NOMO-1 treated with DMSO at 0.1 percent for 48 hours (cell line): ENCODE measurements around the gene TSSK6.
A peak's percentile ranks its signal among the peaks of the same experiment; 100 is the strongest.
"Not testable (repeated sequence)": the region's sequence is repeated elsewhere in the genome, so short reads cannot be mapped to it uniquely, and the experiment has no call there.

ENCODE experiments used
- DNase-seq: peaks from one replicate; lab custom pipeline; 2025; ENCODE audit not compliant: unreplicated experiment; lab: John Stamatoyannopoulos, UW

The TSSK6 gene

DNA sequence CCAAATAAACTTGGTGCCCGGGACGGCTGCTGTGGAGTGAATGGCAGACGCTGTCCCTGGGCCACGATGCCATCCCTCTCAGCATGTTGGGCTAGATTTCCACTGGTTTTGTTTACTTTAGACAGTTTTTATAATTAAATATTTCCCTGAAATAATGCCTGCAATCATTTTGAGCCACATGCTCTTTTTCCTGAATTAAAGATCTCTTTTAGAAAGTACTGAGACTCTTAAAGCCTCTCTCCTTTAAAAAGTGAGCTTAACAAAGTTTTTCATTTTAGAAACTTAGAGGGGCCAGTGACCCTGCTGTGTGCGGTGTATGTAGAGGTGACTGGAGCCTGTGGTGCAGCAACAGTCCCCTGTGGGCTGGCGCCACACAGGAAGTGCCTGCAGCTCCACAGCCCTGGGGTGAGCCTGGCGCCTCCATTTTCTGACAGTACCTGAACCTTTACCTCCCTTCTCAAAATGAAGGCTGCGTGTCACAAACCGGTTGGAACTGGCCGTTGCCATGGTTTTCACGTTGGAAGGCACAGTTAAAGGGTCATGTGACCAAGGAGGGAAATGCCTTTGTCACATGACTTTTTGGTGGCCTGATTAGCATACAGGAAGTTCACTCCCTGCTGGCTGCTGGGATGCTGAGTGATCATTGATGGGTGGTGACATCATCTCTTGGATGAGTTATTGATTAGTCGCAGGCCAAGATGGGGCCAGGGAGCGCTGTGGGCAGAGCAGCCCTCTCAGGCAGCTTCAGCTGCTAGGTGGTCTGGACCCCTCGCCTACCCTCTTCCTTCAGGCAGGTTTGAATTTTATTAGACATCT, 26.3 kb downstream of the TSSK6 start:
- peak; percentile 89 for DNase-seq

GRCh38 chr19:19487950-19488874, 27.1 kb downstream of the TSSK6 start:
- DNase-seq, result no peak

- no peak for DNase-seq
Observed at GRCh38 chr19:19487077-19487949, 28.0 kb downstream of the TSSK6 start.

- DNase-seq, result no peak
Observed at GRCh38 chr19:19486343-19487076, 28.8 kb downstream of the TSSK6 start.

DNA sequence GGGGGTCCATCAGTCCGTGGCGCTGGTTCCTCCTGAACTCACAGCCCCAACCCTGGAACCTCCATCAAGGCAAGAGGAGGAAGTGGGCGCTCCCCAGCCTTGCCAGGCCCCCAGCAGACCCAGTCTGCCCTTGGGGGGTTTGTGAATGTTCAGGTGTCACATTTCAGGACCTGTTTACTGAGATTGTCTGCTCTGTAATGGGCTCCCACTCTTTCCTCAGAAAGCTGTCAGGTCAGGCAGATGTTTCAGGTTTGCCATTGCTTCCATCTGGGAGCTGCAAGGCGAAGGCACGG, 29.4 kb downstream of the TSSK6 start:
- no peak for DNase-seq

DNA sequence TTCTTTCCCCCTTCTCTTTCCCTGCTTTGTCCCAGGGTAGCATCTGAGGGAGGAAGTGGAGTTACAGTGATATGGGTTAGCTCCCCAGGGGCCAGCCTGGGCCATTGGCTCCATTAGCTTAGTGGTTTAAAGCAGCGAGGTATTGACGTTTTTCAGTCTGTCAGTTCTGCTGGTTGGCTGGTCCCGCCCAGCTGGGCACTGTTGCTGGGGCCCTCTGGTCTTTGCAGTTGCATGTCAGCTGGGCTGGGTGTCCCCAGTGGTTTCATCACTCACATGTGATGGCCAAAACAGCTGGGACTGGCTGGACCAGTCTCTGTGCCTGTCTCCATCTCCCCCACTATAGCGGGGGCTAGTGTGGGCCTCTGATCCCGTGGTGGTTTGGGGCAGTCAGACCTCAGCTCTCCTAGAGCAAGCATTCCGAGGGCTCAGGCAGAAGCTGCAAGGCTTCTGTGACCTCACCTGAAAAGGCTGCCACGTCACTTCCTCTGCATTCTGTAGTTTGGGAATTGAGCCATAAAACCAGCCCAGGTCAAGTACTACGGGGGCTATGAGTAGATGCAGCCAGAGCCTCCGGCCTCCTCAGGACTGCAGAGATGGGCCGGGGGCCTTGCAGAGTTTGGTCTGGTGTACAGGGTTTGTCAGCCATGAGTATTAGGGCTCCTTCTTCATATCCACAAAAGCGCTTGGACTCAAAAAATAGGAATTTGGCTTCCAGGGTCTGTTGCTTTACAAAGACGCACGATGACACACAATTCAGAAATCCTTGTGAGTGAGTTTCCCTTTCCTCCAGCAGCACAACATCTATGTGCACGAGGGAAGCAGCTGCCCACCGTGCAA, 30.0 kb downstream of the TSSK6 start:
- DNase-seq, result no peak

- DNase-seq, result no peak
Observed at GRCh38 chr19:19482809-19483596, 32.3 kb downstream of the TSSK6 start.

DNA sequence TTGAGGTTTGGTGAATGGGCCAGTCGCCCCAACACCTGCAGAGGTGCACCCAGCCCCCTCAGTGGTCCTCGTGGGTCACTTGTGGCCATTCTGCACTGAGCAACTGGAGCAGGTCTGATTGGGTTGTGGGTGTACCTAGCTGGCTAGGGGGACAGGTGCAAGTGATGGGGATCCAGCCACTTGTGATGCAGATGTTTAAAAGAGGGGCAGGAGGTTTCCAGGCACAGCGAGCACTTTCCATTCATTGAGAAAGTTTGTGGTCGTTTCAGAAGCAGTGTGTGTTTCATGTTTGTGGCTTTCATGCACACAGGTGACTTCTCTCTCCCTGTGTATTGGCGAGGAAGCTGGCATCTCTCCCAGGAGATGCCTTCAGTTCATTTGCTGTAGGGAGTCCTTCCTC, 34.7 kb downstream of the TSSK6 start:
- no peak for DNase-seq

DNA sequence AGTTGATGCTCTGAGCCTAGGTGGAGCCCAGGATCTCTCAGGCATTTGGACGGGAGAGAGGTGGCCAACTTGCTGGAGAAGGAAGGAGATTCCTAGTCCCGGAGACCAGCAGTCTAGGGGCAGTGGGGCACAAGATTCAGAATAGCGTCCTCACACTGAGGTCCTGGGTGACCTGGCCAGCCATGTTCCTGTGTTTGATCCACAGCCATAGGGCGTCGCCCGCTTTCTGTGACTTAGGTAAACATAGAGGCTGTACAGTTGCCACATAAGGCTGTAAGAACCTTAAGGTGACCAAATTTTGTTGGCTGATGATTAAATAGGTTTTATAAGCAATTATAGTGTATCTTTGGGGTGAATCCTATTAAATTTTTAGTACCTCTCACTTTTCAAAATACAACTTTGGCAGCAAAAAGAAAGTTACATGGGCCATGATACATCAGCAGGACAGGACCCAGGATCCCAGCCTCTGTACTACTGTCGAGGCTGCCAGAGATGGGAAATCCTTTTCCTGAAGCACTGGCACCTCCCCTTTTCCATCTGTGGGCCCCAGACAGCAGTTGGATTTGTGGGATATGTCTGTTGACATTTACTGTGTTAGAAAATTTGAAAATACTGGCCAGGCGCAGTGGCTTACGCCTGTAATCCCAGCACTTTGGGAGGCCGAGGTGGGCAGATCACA, 37.5 kb downstream of the TSSK6 start:
- DNase-seq, result no peak

DNA sequence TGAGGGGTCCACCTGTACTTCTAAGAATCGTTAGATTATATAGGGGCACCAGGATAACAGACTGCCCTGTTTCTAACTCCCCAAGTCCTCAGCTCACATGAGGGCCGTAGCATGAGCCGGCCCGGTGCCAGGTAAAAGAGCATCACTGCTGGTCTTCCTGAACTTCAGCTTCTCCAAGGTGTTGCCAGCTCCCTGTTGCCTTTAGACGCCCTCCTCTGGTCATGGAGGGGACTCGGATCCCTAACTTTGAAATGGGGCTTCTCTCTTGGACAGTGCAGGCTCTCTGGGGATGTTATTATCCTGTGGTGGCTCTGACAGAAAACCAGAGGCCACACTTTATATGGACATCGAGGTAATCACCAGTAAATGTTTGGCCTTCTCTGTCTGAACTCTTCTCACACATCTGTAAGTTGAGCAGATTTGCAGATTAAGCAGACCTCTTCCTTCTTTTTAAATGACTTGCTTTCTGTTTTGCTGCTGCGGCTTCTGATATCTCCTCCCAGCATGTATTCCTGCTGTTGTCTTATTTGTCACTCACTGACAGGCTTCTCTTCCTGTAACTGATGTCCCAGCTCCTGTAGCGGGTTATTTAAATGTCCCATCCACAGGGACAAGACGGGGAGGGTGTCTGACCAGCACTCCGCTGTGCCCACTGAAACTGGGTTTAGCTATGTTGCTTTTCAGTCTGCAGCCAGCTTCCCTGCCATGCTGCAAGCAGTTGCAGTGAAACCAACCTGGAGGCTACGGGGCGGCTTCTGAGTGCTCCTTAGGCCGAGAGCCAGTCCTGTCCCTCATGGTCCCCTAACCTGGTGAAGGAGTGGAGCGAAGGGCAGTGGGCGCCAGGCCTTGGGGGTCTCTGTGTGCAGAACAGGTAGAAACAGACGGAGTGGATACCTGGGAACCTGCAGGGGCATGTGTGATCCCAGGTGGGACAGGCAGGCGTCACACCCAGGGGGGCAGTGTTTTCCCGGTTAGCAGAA, 39.2 kb downstream of the TSSK6 start:
- DNase-seq, result no peak

GRCh38 chr19:19475015-19475765, 40.2 kb downstream of the TSSK6 start:
- DNase-seq, result no peak

- DNase-seq, result not testable (repeated sequence)
Observed at GRCh38 chr19:19472106-19472505, 43.2 kb downstream of the TSSK6 start.

- no peak for DNase-seq
Observed at GRCh38 chr19:19471682-19472081, 43.7 kb downstream of the TSSK6 start.

DNA sequence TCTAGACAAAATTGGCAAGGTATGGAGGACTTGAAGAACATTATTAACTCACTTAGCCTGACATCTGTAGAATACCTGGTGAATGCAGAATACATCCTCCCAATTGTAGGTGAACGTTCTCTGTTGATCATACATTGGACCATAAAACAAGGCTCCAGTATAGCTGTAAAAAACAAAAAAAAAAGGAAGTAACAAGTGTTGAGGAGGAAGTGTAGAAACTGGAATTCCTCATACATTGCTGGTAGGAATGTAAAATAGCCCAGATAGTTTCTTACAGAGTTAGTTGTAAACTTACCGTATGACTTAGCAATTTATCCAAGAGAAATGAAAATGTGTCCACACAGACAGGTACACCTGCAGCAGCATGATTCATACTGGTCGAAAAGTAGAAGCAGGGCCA, 44.8 kb downstream of the TSSK6 start:
- DNase-seq, result peak; percentile 27

GRCh38 chr19:19468424-19469050, 46.8 kb downstream of the TSSK6 start:
- no peak for DNase-seq

DNA sequence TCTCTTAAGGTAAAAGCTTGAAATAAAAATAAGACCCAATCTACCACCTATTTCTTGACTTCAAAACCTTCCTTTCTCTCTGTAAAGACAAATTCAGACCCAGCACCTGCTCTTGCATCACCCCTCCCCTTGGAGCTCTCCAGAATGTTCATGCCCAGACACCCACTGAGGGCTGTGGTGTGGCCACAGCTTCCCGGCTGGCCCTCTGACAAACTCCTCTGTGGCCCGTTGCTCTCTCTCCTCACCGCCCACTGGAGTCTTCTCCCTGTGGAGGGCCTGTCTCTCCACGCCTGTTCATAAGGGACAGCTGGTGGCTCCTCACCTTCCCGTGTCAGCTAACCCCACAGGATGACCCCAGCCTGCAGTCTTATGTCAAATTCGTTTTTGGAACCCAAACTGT, 49.1 kb downstream of the TSSK6 start:
- DNase-seq, result no peak
